Stimulated activated CD4-positive, alpha-beta T cell treated with anti-CD3 and anti-CD28 coated beads, Interleukin-4, amount 100 ng/mL, for 1 hour (primary cell): Measurements from ENCODE around the gene SAMD4A.

Experiments
- DNase-seq: peaks from one replicate; pipeline ENCODE4 v3.0.0-alpha.2; 2020

Gene SAMD4A

GRCh38 chr14:54662491-54663133 is 95.7 kb downstream of the SAMD4A start:
- no peak for DNase-seq

GRCh38 chr14:54664961-54665360 is 98.0 kb downstream of the SAMD4A start:
- DNase-seq, result no peak

GRCh38 chr14:54665946-54666345 is 99.0 kb downstream of the SAMD4A start:
- no peak for DNase-seq

GRCh38 chr14:54667026-54667744 is 100.3 kb downstream of the SAMD4A start:
- no peak for DNase-seq

- no peak for DNase-seq
Measured at GRCh38 chr14:54667764-54668163, 100.8 kb downstream of the SAMD4A start.

- DNase-seq, result no peak
Measured at GRCh38 chr14:54669721-54670561, 103.0 kb downstream of the SAMD4A start.

- DNase-seq, result no peak
Measured at GRCh38 chr14:54671537-54671936, 104.6 kb downstream of the SAMD4A start.

- DNase-seq, result no peak
Measured at GRCh38 chr14:54672181-54672580, 105.3 kb downstream of the SAMD4A start.

GRCh38 chr14:54672688-54673087 is 105.8 kb downstream of the SAMD4A start:
- DNase-seq, result no peak

GRCh38 chr14:54673193-54674045 is 106.5 kb downstream of the SAMD4A start:
- no peak for DNase-seq

- no peak for DNase-seq
Measured at GRCh38 chr14:54674046-54674741, 107.3 kb downstream of the SAMD4A start.

GRCh38 chr14:54675236-54676128 is 108.6 kb downstream of the SAMD4A start:
- no peak for DNase-seq

- no peak for DNase-seq
Measured at GRCh38 chr14:54676812-54677708, 110.1 kb downstream of the SAMD4A start.

GRCh38 chr14:54680651-54681050 is 113.7 kb downstream of the SAMD4A start:
- no peak for DNase-seq

- DNase-seq, result no peak
Measured at GRCh38 chr14:54681811-54682261, 114.9 kb downstream of the SAMD4A start.

- DNase-seq, result no peak
Measured at GRCh38 chr14:54682578-54682977, 115.7 kb downstream of the SAMD4A start.

GRCh38 chr14:54683882-54684794 is 117.2 kb downstream of the SAMD4A start:
- DNase-seq, result no peak

- DNase-seq, result no peak
Measured at GRCh38 chr14:54685286-54685845, 118.4 kb downstream of the SAMD4A start.
